Neutrophil (primary cell): ENCODE results near the gene SLC37A2.
A peak's percentile ranks its signal among the peaks of the same experiment; 100 is the strongest.

Source experiments
- H3K27ac ChIP-seq: fragments of 200-600 bp; sonication (generic); 2 replicates; pipeline ENCODE4 v1.5.1; 2016; ENCODE audit warnings: mild to moderate bottlenecking, moderate library complexity
- H3K27me3 ChIP-seq: fragments of 200-600 bp; sonication (generic); 2 replicates; pipeline ENCODE4 v1.6.0; 2016; ENCODE audit warnings: mild to moderate bottlenecking
- H3K36me3 ChIP-seq: fragments of 200-600 bp; sonication (generic); 2 replicates; pipeline ENCODE4 v1.5.1; 2017
- H3K4me1 ChIP-seq, 2 experiments: fragments of 200-600 bp in 1 of 2; sonication (generic) in 1 of 2; 1 replicate in 1 of 2; 2 replicates in 1 of 2; pipeline versions ENCODE4 v1.5.1 to v1.6.1; 2013 to 2016; ENCODE audit warnings: low read depth in 1 of 2, low read length in 1 of 2, mild to moderate bottlenecking in 1 of 2, moderate library complexity in 1 of 2; ENCODE audit not compliant: control insufficient read depth in 1 of 2, insufficient read depth in 1 of 2
- H3K4me3 ChIP-seq, 2 experiments: fragments of 200-600 bp in 1 of 2; sonication (generic) in 1 of 2; 1 replicate in 1 of 2; 2 replicates in 1 of 2; pipeline ENCODE4 v1.5.1; 2013 to 2016; ENCODE audit warnings: low read depth in 1 of 2, low read length in 1 of 2, mild to moderate bottlenecking in 1 of 2, moderate library complexity in 1 of 2
- H3K9me3 ChIP-seq: fragments of 200-600 bp; sonication (generic); 2 replicates; pipeline ENCODE4 v1.5.1; 2016
- CTCF ChIP-seq: fragments of 200-600 bp; sonication (generic); IDR thresholded peaks from 2 replicates; pipeline ENCODE4 v1.5.1; 2016; ENCODE audit warnings: antibody characterized with exemption

The SLC37A2 gene

GRCh38 chr11:125064070-125064469 lies 965 bp downstream of the SLC37A2 start:
- H3K4me1 ChIP-seq, result peaks cover 3 to 10% of the 10 kb centered on the region in 2 experiments
- H3K9me3 ChIP-seq, result no peaks in the 10 kb centered on the region
- H3K4me3 ChIP-seq, result peak overlapping the region; percentile 56 to 65
- peaks cover 77% of the 10 kb centered on the region for H3K27me3 ChIP-seq
- no peak for TF ChIP-seq CTCF
- H3K36me3 ChIP-seq, result no peaks in the 10 kb centered on the region
- no peak overlapping the region for H3K27ac ChIP-seq

DNA sequence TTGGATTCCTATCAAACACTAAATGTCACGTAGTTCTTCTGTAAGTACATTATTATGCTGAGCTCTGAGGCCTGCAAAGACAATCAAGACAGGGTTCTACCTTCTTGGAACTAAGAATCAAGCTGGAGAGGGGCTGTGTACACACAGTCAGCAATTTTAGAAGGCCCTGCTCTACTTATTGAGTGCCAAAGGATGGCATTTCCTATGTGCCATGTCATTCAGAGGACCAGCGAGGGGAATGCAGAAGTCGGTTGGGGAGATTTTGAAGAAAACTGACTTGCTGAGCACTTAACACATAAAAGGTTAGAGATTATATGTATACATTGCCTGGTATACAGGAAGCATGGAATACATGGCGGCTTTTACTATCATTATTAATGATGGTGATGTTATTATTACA lies 5.3 kb downstream of the SLC37A2 start:
- Histone ChIP-seq H3K36me3 (no peaks in the 10 kb centered on the region), H3K27me3 (peaks cover 36% of the 10 kb centered on the region), H3K4me3 (no peak overlapping the region), H3K9me3 (no peaks in the 10 kb centered on the region), H3K4me1 (peaks cover 25 to 44% of the 10 kb centered on the region in 2 experiments), H3K27ac (no peak overlapping the region)
- no peak for TF ChIP-seq CTCF

DNA sequence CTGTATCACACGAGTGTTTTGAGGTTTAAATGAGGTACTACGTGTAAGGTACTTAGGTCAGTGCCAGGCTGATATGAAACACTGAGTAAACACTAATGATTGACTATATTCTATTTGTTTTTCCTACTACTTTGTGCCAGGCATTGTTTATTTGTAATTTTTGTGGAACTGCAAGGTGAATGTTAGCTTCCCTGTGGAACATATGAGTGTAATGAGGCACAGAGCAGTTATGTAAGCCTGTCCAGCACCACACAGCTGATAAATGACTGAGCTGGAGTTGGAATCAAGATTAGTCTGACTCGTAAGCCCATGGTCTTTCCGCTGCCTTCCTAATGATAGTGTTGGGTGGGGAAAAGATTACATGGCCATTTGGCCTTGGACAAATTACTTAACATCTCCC lies 5.9 kb downstream of the SLC37A2 start:
- Histone ChIP-seq H3K9me3 (no peaks in the 10 kb centered on the region), H3K27ac (peak overlapping the region; percentile 90), H3K4me3 (no peak overlapping the region), H3K36me3 (no peaks in the 10 kb centered on the region), H3K27me3 (peaks cover 30% of the 10 kb centered on the region), H3K4me1 (peaks cover 21 to 38% of the 10 kb centered on the region in 2 experiments)
- no peak for TF ChIP-seq CTCF

DNA sequence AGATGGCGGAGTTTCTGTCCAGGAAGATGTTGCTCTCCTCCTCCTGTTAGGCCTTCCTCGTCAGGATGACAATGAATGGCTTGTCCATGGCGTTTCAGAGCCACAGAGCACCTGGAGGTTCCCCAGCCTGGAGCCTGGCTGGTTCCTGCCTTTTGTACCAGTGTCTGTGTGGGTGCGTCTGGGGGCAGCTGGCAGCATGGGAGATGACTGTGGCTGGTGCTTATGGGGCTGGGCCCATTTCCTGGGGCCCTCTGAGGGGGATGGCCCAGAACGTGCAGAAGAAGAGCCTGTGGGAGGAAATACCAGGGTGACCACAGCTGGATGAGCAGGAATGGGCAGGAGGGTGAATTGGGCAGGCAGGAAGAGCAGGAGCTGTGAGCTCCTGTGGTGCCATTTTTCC lies 6.7 kb downstream of the SLC37A2 start:
- H3K27ac ChIP-seq, result peak overlapping the region; percentile 90
- H3K9me3 ChIP-seq, result no peaks in the 10 kb centered on the region
- H3K4me1 ChIP-seq, result peaks cover 21 to 37% of the 10 kb centered on the region in 2 experiments
- TF ChIP-seq CTCF, result no peak
- peaks cover 22% of the 10 kb centered on the region for H3K27me3 ChIP-seq
- H3K4me3 ChIP-seq, result no peak overlapping the region
- H3K36me3 ChIP-seq, result no peaks in the 10 kb centered on the region

- H3K9me3 ChIP-seq, result no peaks in the 10 kb centered on the region
- TF ChIP-seq CTCF, result peak; percentile 16
- peaks cover 12% of the 10 kb centered on the region for H3K27me3 ChIP-seq
- H3K27ac ChIP-seq, result peak overlapping the region; percentile 90
- H3K4me3 ChIP-seq, result peak overlapping the region in 1 of 2 experiments; percentile 27
- peaks cover 21 to 37% of the 10 kb centered on the region in 2 experiments for H3K4me1 ChIP-seq
- no peaks in the 10 kb centered on the region for H3K36me3 ChIP-seq
Measured at GRCh38 chr11:125070699-125071254, 7.7 kb downstream of the SLC37A2 start.
